Peyer's patch (tissue), 4 donors: ENCODE data around the gene RAD51B. TPM values are rescaled to one million over a fixed set of nuclear protein-coding genes. Genes with fewer than 3 reads are reported as not detected.

Source experiments
- DNase-seq, 3 donors: peaks; one replicate each; pipeline ENCODE4 v3.0.0-alpha.2; 2017 to 2019
- H3K27ac ChIP-seq, 4 donors: fragments of 200-600 bp; sonication (generic); one replicate each; pipeline ENCODE4 v1.5.1; 2016 to 2019
- H3K27me3 ChIP-seq, 2 donors: fragments of 200-600 bp; sonication (generic); one replicate each; pipeline ENCODE4 v1.5.1; 2019
- H3K36me3 ChIP-seq, 3 donors: fragments of 200-600 bp; sonication (generic); one replicate each; pipeline ENCODE4 v1.5.1; 2016 to 2019
- H3K4me1 ChIP-seq, 4 donors: fragments of 200-600 bp; sonication (generic); one replicate each; pipeline ENCODE4 v1.5.1; 2016 to 2019
- H3K4me3 ChIP-seq, 4 donors: fragments of 200-600 bp; sonication (generic); 1 replicate in 3 of 4; 2 replicates in 1 of 4; pipeline ENCODE4 v1.5.1; 2016 to 2019; ENCODE audit warnings: mild to moderate bottlenecking in 1 of 4
- H3K9me3 ChIP-seq, 4 donors: fragments of 200-600 bp; sonication (generic); one replicate each; pipeline ENCODE4 v1.5.1; 2016 to 2019; ENCODE audit warnings: mild to moderate bottlenecking in 1 of 4
- POLR2A ChIP-seq, 2 donors: fragments of 450-650 bp; IDR thresholded peaks; one replicate each; pipeline ENCODE4 v1.5.1; 2017; ENCODE audit warnings: antibody characterized with exemption in 2 of 2, mild to moderate bottlenecking in 2 of 2, moderate library complexity in 2 of 2
- total RNA-seq, 4 donors: library from RNA; depleted of rRNA; stranded (reverse); fragments of >200 nt; gene quantifications; one replicate each; pipeline ENCODE4 v1.1.0, GENCODE V29; 2016
- TF ChIP-seq, protein P1 (sequence below), 6 experiments: fragments of 450-650 bp in 4 of 6; fragments of 200-600 bp in 2 of 6; sonication (generic) in 1 of 6; IDR thresholded peaks; one replicate each; pipeline ENCODE4 v1.5.1; 2017 to 2019; ENCODE audit warnings: antibody characterized with exemption in 6 of 6, mild to moderate bottlenecking in 3 of 6, moderate library complexity in 1 of 6

RAD51B gene
- total RNA-seq, 4 donors from 2014 or later, result 12.6 to 103 (median 33.1) TPM

- no peak for DNase-seq
- H3K27ac ChIP-seq, result no peak overlapping the region
Measured at GRCh38 chr14:68190032-68190431, 370.5 kb downstream of the RAD51B start.

GRCh38 chr14:68191567-68192321 lies 372.2 kb downstream of the RAD51B start:
- no peaks in the 10 kb centered on the region for H3K27me3 ChIP-seq
- TF ChIP-seq POLR2A (IDR thresholded peaks at IDR 0.05), result no peak
- TF ChIP-seq, protein P1, sequence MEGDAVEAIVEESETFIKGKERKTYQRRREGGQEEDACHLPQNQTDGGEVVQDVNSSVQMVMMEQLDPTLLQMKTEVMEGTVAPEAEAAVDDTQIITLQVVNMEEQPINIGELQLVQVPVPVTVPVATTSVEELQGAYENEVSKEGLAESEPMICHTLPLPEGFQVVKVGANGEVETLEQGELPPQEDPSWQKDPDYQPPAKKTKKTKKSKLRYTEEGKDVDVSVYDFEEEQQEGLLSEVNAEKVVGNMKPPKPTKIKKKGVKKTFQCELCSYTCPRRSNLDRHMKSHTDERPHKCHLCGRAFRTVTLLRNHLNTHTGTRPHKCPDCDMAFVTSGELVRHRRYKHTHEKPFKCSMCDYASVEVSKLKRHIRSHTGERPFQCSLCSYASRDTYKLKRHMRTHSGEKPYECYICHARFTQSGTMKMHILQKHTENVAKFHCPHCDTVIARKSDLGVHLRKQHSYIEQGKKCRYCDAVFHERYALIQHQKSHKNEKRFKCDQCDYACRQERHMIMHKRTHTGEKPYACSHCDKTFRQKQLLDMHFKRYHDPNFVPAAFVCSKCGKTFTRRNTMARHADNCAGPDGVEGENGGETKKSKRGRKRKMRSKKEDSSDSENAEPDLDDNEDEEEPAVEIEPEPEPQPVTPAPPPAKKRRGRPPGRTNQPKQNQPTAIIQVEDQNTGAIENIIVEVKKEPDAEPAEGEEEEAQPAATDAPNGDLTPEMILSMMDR (IDR thresholded peaks at IDR 0.05), result peak in 3 of 6 experiments; percentile 37 to 46 (median 41)
- no peak overlapping the region for H3K4me3 ChIP-seq
- peak overlapping the region in 3 of 4 donors; percentile 14 to 70 (median 62) for H3K27ac ChIP-seq
- H3K9me3 ChIP-seq, result no peaks in the 10 kb centered on the region
- peaks cover 0 to 13% (median 0%) of the 10 kb centered on the region in 4 donors for H3K4me1 ChIP-seq
- H3K36me3 ChIP-seq, result no peaks in the 10 kb centered on the region
- DNase-seq, result no peak

More at GRCh38 chr14:68190032-68190431, 370.5 kb downstream of the RAD51B start:
- H3K36me3 ChIP-seq, result no peaks in the 10 kb centered on the region
- no peaks in the 10 kb centered on the region for H3K9me3 ChIP-seq
- H3K27me3 ChIP-seq, result no peaks in the 10 kb centered on the region
- H3K4me1 ChIP-seq, result peaks cover 0 to 13% (median 0%) of the 10 kb centered on the region in 4 donors
- TF ChIP-seq, protein P1 (IDR thresholded peaks at IDR 0.05), result no peak
- no peak for TF ChIP-seq POLR2A (IDR thresholded peaks at IDR 0.05)
- H3K4me3 ChIP-seq, result no peak overlapping the region

DNA sequence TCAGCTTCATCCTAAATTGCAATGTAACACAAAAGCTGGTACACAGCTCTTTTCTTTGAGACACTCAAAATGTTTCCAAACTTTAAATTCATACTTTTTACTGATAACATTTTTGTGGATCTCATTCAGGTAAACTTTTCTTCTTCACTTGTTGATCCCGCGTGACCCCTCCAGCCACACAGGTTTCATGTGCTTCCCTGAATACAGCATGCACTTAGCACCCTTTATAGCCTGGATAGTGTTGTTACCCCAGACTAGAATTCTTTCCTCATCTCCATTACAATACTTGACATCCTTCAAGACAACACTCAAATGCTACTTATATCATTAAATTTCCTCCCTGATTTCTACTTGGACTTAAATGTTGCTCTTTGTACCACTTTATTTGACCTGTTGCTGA lies 373.4 kb downstream of the RAD51B start:
- H3K36me3 ChIP-seq, result no peaks in the 10 kb centered on the region
- no peak for DNase-seq
- no peak for TF ChIP-seq POLR2A (IDR thresholded peaks at IDR 0.05)
- TF ChIP-seq, protein P1 (IDR thresholded peaks at IDR 0.05), result no peak
- H3K27ac ChIP-seq, result peak overlapping the region in 1 of 4 donors; percentile 70
- no peaks in the 10 kb centered on the region for H3K9me3 ChIP-seq
- H3K27me3 ChIP-seq, result no peaks in the 10 kb centered on the region
- no peak overlapping the region for H3K4me3 ChIP-seq
- H3K4me1 ChIP-seq, result peaks cover 0 to 13% (median 0%) of the 10 kb centered on the region in 4 donors

GRCh38 chr14:68193970-68194681 lies 374.5 kb downstream of the RAD51B start:
- DNase-seq, result no peak
- Histone ChIP-seq H3K9me3 (no peaks in the 10 kb centered on the region), H3K36me3 (no peaks in the 10 kb centered on the region), H3K4me1 (peaks cover 0 to 13% (median 0%) of the 10 kb centered on the region in 4 donors), H3K27me3 (no peaks in the 10 kb centered on the region), H3K4me3 (no peak overlapping the region), H3K27ac (peak overlapping the region in 2 of 4 donors; percentile 31 to 49)
- TF ChIP-seq, protein P1 (IDR thresholded peaks at IDR 0.05), result no peak

DNA sequence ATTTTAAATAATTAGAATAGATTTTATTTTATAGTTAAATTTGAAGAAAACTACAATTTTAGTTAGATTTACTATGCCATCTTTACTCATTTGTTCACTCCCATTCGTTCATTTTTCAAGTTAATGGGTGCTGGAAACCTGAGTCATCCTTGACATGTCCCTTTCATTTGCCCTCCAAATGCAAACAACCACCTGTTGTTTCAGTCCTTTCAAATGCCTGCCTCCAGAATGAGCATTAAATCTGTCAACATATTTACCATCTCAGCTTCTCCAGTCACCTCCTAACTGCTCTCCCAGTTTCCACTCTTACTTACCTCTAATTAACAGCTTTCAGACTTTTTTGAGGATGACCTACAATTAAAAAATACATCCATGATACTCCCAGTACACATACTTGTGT lies 375.5 kb downstream of the RAD51B start:
- peaks cover 0 to 13% (median 0%) of the 10 kb centered on the region in 4 donors for H3K4me1 ChIP-seq

More for the DNA sequence above, 375.5 kb downstream of the RAD51B start:
- DNase-seq, result no peak
- no peak for TF ChIP-seq POLR2A (IDR thresholded peaks at IDR 0.05)
- TF ChIP-seq, protein P1 (IDR thresholded peaks at IDR 0.05), result no peak
- Histone ChIP-seq H3K27me3 (no peaks in the 10 kb centered on the region), H3K4me3 (no peak overlapping the region), H3K27ac (peak overlapping the region in 1 of 4 donors; percentile 49), H3K9me3 (no peaks in the 10 kb centered on the region), H3K36me3 (no peaks in the 10 kb centered on the region)
